GM12892 (cell line): ENCODE measurements around the gene ZNF688.

ENCODE experiments used
- POLR2A ChIP-seq: IDR thresholded peaks from 2 replicates; pipeline ENCODE4 v1.6.1; 2011; ENCODE audit warnings: low read depth, low read length, control low read depth
- POLR2AphosphoS5 ChIP-seq: IDR thresholded peaks from 2 replicates; pipeline ENCODE4 v1.6.1; 2011; ENCODE audit warnings: low read depth, low read length, control low read depth
- TAF1 ChIP-seq: IDR thresholded peaks from 2 replicates; pipeline ENCODE4 v1.6.1; 2011; ENCODE audit warnings: low read depth, mild to moderate bottlenecking, control low read depth, low read length, borderline replicate concordance

- TF ChIP-seq POLR2AphosphoS5, result no peak
- TF ChIP-seq TAF1, result no peak
- TF ChIP-seq POLR2A, result no peak
These were observed 34.5 kb upstream of the ZNF688 start for GRCh38 chr16:30606004-30606403.
